GM18519 (cell line): ENCODE results near the gene ACSL3.

Experiments used
- ATAC-seq: cut with Tn5 transposase; IDR thresholded peaks from one replicate; pipeline ENCODE4 v1.9.1; 2021; ENCODE audit warnings: mild to moderate bottlenecking, moderate library complexity; ENCODE audit not compliant: unreplicated experiment, low FRiP score

ACSL3 gene

DNA sequence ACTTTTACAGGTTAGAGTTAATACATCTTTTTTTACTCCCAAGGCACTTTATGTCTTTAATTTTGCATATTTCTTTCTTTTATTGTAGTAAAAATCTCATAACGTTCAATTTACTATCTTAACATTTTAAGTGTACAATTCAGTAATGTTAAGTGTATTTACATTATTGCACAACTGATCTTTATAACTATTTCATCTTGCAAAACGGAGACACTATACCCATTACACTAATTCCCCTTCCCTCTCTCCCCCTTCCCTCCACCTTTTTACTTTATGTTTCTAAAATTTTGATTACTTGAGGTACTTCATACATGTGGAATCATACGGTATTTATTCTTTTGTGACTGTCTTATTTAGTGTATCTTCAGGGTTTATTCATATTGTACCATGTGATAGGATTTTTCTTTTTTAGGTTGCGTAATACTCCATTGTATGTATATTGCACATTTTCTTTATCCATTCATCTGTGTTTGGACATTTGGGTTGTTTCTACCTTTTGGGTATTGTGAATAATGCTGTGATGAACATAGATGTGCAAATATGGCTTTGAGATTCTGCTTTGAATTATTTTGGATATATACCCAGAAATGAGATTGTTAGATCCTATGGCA, 75.0 kb downstream of the ACSL3 start:
- no peak for ATAC-seq

DNA sequence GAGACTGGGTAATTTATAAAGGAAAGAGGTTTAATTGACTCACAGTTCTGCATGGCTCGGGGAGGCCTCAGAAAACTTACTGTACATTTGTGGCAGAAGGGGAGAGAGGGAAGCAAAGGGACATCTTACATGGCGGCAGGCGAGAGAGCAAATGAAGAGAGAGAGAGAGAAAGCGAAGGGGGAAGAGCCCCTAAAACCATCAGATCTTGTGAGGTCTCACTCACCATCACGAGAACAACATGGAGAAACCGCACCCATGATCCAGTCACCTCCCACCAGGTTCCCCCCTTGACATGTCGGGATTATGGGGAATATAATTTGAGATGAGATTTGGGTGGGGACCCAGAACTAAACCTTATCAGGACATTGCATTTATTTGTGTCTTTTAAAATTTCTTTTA, 75.9 kb downstream of the ACSL3 start:
- ATAC-seq, result no peak

DNA sequence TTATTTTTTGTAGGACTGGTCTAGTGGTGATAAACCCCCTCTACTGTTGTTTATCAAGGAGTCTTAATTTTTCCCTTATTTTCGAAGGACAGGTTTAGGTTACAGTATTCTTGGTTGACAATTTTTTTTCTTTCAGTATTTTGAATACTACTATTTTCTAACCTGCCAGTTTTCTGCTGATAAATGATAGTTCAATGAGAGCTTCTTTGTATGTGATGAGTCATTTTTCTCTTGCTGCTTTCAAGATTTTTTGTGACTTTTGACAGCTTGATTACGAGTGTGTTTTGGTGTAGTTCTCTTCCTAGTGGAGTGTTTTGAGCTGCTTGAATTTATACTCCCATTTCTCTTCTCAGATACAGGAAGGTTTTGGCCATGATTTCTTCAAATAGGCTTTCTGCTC, 77.5 kb downstream of the ACSL3 start:
- no peak for ATAC-seq

DNA sequence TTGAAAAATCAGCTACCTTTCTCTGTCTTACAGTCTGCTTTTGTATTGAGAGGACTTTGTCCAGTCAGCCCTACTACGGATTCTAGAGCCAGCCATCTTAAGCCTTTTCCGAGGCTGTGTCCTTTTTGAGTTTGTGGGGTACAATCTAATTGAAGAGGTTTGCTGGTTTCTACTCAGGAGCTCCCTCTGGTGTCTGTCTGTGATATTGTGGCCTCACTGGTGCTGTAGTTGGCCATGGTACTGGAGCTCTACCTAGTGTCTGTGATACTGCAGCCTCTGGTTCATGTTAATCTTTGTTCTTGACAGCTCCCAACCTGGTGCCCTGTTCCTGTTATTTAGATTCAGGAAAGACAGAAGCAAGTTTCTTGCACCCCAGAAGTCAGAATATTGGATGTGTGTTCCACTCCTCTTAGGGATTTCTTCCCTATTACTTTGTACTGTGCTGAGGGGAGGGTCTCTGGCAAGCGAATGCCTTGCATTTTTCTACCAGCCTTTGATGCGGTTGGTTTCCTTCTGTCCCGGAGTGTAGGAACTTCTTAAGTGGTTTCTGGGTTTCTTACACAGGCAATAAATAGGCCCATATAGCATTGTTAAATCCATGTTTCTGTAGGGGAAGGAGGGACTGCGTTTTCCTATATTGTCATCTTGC, 78.5 kb downstream of the ACSL3 start:
- peak; percentile 65 for ATAC-seq

DNA sequence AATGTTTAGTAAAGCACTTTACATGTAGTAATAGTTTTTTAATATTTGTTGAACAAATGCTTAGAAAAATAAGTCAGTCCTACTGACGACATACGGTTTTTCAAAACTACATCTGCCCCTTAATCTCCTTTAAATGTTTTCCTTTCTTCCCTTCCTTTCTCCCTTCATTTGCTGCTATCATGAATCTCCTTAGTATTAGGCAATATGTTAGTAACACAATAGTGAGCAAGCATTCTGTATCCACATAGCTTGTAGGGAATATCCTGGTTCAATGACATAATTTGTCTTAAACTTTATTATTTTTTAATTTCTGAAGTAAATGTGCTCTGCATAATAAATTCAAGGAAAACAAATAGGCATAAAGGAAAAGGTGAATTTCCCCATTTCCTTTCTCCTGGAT, 79.1 kb downstream of the ACSL3 start:
- no peak for ATAC-seq

DNA sequence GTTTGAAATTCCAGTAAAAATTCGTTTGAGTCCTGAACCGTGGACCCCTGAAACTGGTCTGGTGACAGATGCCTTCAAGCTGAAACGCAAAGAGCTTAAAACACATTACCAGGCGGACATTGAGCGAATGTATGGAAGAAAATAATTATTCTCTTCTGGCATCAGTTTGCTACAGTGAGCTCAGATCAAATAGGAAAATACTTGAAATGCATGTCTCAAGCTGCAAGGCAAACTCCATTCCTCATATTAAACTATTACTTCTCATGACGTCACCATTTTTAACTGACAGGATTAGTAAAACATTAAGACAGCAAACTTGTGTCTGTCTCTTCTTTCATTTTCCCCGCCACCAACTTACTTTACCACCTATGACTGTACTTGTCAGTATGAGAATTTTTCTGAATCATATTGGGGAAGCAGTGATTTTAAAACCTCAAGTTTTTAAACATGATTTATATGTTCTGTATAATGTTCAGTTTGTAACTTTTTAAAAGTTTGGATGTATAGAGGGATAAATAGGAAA, 80.7 kb downstream of the ACSL3 start:
- no peak for ATAC-seq

DNA sequence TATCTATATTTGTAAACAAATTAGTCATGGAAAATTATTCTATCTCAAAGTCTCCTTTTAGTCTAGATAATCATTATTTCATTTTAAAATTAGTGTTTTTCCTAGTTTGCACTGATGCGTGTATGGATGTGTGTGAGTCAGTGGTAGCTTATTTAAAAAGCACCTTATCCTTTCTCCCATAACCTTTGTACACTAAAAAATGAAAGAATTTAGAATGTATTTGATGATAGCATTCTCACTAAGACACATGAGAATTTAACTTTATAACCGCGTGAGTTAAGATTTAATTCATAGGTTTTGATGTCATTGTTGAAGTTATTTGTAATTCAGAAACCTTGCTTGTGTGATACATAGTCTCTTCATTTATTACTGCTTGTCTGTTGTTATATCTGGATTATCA, 81.7 kb downstream of the ACSL3 start:
- ATAC-seq, result no peak

DNA sequence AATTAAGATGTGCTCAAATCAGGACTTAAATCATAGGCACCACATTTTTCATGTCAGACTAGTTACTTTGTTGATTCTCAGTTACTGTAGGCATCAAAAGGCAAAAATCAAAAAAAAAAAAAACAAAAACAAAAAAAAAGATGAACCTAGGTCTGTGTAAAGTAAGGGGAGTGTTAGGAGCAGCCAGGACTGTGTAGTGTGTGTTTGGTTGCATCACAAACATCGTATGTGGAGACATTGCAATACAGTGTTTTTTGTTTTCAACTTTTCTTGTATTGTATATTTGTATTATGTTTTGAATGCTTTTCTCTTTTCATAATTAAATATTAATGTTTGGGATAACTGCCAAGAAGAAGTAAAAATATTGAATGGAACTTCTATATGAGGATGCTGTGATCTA, 82.1 kb downstream of the ACSL3 start:
- ATAC-seq, result no peak

DNA sequence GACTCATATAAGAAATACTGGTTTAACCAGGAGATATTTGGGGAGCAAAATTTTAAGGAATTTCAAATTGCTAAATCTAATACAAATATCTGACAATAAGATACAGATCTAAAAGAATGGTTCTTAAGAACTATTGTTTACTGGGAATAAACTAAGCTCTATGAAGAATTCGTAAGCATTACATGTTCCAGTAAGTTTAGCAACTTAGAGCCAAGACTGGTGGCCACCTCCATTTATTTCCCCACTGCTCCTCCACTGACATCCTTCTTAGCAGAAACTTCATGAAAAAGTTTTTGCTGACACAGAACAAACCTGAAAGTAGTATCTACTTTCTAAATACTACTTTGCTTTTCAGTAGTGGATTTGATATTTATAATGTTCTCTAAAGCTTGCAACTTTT, 83.0 kb downstream of the ACSL3 start:
- ATAC-seq, result peak; percentile 68

DNA sequence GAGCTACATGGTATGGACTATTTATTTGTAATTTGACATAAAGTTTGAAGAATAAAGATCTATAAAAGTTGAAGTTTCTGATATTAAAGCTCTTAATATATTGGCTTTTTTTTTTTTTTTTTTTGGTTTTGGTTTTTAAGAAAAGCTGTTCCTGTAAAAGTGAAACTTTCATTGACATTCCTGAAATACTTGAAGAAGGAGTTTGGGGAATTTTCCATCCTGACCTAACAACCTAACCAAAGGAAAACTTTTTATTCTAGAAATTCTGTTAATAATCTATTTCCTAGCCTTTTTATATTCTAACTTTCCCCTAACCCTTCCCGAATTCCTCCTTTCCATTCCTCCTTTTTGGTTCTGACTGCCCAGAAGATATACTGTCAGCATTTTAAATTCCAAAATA, 83.7 kb downstream of the ACSL3 start:
- ATAC-seq, result no peak

DNA sequence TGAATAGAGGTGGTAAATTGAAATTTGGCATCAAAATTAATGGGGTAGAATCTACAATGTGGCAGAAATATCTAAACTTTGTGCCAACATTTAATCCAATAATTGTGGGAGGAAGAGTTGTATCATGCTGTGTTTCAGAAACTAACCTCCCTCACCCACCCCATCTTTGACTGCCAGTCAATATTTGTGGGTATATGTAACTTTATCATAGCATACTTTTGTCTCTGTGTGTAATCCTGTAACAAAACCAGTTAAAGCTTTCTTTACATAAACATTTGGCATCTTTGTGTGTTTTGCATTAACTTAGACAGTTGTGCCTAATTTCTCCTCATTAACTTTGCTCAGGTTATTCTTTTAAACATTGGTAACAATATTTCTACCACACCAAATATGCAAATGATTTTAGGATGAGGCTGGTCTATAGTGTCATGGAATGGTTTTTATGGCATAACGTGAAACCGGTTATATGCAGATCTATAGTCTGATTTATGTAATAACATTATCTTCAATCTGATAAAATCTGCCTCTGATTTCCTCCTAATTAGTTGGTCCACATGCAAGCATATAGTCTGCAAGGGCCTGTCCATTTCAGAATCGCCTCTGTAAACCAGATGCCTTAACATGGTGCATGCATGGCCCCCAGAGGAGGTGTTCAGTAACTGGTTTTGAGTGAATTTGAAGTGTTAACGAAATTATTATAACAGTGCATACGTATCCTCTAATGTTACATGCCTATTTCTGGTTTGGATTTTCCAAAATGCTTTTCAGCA, 84.3 kb downstream of the ACSL3 start:
- no peak for ATAC-seq

DNA sequence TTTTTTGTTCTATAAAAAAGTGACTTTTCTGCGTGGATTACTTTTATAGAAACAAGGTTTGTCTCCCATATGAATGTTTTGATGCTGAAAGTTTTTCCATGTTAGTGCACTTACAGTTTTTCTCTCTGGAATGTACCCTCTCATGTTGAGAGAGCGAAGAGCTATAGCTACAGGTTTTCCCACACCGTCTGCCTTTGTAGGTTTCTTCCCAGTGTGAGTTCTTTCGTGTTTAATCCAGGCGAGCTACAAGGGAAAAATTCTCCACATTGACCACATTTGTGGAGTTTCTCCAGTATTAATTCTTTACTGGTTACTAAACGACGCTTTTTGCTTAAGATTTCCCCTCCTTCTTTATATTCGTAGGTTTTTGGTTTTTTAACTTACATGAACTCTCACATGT, 85.1 kb downstream of the ACSL3 start:
- ATAC-seq, result no peak

DNA sequence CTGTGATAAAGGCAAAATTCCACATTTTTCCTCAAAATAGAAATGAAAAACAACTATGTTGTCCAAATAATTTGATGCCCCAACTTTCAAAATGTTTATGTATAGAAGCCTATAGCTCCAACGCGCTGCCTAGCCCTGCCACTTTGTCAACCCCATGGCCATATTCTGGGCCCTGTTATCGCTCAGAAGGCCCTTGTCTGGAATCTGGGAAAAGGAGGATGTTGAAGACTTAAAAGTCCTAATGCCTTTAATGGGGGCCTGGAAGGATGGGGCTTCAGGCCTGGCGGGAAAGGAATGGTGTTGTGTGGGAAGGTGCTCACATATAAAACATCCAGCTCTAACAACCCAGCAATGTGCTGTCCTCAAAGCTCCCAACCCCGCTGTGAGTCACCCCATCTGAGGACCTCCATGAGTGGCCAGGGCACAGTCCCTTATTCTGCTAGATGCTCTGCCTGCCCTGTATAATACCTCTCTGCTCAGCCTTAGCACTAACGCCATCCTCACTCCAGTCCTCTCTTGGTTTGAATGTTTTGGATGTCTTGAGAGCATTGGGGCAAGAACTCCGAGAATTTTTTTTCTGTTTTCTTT, 86.0 kb downstream of the ACSL3 start:
- ATAC-seq, result no peak

DNA sequence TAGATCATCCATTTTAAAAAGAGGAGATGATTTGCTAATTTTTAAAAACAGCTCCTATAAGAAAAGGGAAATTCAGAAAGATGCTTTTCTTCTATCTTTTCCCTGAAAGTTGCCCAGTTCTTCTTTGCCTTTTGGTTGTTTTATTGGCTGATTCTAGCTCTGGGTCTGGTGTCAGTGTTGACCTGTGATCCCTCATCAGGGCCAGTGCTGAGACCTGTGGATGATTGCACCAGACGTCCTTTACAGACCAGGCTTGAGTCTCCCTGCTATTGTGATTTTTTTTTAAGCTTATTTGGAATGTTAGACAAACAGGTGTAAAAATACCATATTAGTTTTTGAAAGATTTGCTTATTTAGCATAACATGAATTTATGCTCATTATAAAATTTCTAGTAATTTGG, 88.2 kb downstream of the ACSL3 start:
- ATAC-seq, result no peak

DNA sequence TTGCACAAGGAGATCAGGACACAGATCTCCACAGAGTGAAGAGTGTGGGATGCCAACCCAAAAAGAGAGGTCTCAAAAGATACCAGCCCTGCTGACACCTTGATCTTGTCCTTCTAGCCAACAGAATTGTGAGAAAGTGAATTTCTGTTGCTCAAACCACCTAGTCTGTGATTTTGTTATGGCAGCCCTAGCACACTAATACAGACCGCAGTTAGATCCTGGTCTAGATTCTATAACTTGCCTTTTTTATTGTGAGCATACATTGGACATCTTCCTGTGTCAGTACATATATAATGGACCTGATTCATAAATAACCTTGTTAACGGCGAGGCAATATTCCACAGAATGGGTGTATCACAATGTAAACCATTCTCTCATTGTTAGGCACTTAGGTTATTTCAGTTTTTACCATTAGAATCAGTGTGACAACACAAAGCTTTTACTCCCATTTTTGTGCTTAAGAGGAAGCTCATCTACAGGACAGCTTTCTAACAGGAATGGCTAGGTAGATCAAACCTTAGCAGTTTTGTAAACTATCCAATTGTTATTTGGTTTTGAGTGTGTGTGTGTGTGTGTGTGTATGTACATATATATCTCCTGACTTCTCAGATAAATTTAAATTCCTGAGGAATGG, 89.0 kb downstream of the ACSL3 start:
- no peak for ATAC-seq

DNA sequence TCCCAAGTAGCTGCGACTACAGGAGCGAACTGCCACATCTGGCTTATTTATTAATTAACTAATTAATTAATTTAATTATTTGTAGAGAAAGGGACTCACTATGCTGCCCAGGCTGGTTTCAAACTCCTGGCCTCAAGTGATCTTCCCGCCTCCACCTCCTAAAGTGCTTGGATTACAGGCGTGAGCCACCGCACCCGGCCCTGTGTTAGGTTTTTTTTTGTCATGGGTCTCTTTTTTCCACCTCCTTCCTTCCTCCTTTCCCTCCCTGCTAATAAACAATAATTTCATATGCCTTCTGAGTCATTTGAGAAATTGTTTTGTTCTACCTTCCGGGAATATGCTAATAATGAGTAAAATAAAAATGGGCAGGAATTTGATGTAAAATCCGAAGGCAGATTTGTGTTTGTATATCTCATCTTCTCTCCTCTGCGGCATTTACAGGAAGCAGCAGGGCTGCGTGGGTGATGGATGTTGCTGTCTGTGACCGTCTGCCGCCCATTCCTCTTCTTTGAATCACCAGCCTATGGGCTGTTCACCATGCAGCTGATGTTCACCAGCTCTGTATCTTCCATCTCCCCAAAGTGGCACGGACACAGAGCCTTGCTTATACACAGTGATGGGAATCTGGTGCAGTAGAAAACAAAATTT, 89.9 kb downstream of the ACSL3 start:
- no peak for ATAC-seq

DNA sequence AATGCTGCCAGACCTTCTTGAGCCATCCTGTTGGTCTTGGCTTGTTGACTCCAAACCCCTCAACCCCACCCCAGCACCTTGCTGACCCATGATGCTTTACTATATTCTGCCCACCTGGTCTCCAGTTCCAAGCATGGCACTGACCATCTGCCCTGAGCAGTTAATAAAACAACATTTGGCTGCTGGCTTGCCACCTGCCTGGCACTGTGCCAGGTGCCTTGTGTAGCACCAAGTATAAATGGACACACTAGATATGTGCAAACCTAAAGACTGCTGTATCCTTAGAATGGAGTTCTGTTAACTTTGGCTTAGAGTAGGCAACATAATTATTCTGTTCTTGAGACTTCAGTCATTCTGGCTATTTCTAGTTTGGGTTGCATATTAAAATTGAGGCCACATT, 91.4 kb downstream of the ACSL3 start:
- ATAC-seq, result no peak

DNA sequence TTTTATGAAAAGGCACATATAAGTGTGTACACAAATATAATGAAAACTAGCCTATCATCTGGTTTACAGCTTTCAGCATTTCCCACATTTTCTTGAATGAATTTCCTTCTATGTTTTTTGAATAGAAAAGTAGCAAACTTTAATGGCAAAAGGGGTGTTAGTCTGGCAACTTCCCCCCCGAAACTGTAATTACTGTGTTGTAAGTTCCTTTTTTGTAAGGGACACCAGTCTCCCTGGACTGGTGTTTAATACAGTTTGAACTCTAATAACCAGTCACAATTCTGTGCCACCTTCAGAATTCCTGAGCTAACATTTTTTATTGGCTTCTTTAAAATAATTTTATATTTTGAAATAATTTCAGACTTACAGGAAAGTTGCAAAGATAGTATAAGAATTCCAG, 94.2 kb downstream of the ACSL3 start:
- no peak for ATAC-seq

DNA sequence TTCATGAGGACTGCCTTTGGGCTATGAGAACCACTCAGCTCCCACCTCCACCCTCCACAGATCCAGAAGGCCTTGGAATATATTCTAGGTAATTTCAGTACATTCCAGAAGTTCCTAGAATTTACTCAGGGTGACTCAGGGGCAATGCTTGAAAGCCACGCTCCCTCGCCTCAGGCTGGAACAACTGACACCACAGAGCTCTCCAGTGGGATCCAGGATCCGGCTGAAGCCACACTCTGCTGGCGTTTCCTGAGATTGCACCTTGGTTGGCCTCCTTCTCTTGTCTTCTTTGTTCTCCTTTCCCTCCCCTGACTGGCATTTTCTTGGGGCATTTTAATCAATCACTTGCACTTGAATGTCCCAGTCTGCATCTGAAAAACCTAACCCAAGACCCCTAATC, 98.5 kb downstream of the ACSL3 start:
- ATAC-seq, result no peak

DNA sequence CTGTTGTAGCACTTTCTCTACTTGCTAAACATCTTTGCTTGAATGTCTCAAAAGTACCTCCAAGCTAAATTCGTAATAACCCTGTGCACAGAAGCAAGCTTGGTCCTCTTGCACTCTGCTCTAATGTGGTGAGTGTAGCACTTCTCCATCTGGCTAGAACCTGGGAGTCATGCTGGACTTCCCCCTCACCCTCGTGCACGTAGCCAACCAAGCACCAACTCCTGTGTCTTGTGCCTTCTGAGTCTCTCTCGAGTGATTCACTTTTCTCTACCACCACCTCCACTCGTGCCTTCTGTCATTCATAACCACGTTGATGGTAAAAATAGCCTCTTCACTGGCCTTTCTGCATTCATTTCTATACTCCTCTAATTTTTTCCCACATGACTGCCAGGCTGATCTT, 99.3 kb downstream of the ACSL3 start:
- ATAC-seq, result peak; percentile 59
